Measurements from ENCODE around the gene SLC38A9.

DNA sequence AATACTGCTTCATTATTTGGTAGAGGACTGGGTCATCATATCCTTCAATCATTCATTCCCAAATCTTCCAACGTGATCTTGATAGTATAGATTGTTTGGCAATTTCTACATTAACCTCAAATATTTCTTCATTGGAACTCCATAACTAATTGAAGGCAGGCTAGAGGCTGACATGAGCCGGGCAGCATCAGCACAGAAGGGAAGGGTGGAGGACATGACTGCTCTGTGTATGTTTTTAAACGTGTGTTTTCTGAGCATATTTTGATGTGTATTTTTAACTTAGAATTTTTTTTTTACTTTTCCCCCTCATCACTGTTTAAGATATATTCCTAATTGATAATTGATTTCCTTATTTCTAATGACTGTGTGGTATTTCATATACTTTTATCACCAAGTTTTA, 38.4 kb upstream of the SLC38A9 start:
- TF ChIP-seq EZH2 (IDR thresholded peaks at IDR 0.05; ENCODE audit: borderline replicate concordance, low read depth, low read length, severe bottlenecking) = no peak
- TF ChIP-seq, protein P1, sequence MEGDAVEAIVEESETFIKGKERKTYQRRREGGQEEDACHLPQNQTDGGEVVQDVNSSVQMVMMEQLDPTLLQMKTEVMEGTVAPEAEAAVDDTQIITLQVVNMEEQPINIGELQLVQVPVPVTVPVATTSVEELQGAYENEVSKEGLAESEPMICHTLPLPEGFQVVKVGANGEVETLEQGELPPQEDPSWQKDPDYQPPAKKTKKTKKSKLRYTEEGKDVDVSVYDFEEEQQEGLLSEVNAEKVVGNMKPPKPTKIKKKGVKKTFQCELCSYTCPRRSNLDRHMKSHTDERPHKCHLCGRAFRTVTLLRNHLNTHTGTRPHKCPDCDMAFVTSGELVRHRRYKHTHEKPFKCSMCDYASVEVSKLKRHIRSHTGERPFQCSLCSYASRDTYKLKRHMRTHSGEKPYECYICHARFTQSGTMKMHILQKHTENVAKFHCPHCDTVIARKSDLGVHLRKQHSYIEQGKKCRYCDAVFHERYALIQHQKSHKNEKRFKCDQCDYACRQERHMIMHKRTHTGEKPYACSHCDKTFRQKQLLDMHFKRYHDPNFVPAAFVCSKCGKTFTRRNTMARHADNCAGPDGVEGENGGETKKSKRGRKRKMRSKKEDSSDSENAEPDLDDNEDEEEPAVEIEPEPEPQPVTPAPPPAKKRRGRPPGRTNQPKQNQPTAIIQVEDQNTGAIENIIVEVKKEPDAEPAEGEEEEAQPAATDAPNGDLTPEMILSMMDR (IDR thresholded peaks at IDR 0.05; ENCODE audit: borderline replicate concordance, extremely low read depth, low read length, poor library complexity, severe bottlenecking) = no peak

Measured in DND-41 (cell line).